Measurements from ENCODE around the gene RAMP1. TPM values are rescaled to one million over a fixed set of nuclear protein-coding genes. Genes with fewer than 3 reads are reported as not detected.
"Not testable (repeated sequence)": the region's sequence is repeated elsewhere in the genome, so short reads cannot be mapped to it uniquely, and the experiment has no call there.

The RAMP1 gene
- total RNA-seq, 2 experiments from 2014 or later = 5.8 to 5.9 TPM

GRCh38 chr2:237841051-237841450 is 18.4 kb upstream of the RAMP1 start:
- H3K36me3 Mint-ChIP-seq (ENCODE audit: low read depth) = no peaks in the 10 kb centered on the region
- CTCF ChIA-PET = no interaction called here
- no peaks in the 10 kb centered on the region for H3K9me3 Mint-ChIP-seq (ENCODE audit: insufficient read depth)
- no peak overlapping the region for H3K4me3 Mint-ChIP-seq
- H3K4me1 Mint-ChIP-seq (ENCODE audit: low read depth) = no peaks in the 10 kb centered on the region
- H3K27ac Mint-ChIP-seq = no peak overlapping the region
- ATAC-seq (no peak), DNase-seq (no peak)
- peaks cover 31% of the 10 kb centered on the region for H3K27me3 Mint-ChIP-seq (ENCODE audit: low read depth)
- POLR2A ChIA-PET = interaction anchor here (0.6 kb wide), 1 partner anchor 112 kb away, joined by 3 read pairs; no protein-coding TSS in a partner anchor

- DNase-seq; H3K4me3 Mint-ChIP-seq; H3K4me1 Mint-ChIP-seq (ENCODE audit: low read depth); CTCF ChIA-PET; H3K36me3 Mint-ChIP-seq (ENCODE audit: low read depth); ATAC-seq; H3K9me3 Mint-ChIP-seq (ENCODE audit: insufficient read depth); H3K27ac Mint-ChIP-seq; POLR2A ChIA-PET: not testable (repeated sequence)
- H3K27me3 Mint-ChIP-seq (ENCODE audit: low read depth) = peaks cover 31% of the 10 kb centered on the region
Measured at GRCh38 chr2:237848940-237849339, 10.5 kb upstream of the RAMP1 start.

- DNase-seq = no peak
- ChIA-PET POLR2A (interaction anchor here (0.7 kb wide), 1 partner anchor 101 kb away, joined by 3 read pairs; no protein-coding TSS in a partner anchor), CTCF (interaction anchor here (1.6 kb wide), 1 partner anchor 49 kb away, joined by 4 read pairs; no protein-coding TSS in a partner anchor)
- Mint-ChIP-seq H3K4me1 (ENCODE audit: low read depth) (peaks cover 11% of the 10 kb centered on the region), H3K27me3 (ENCODE audit: low read depth) (peaks cover 43% of the 10 kb centered on the region), H3K4me3 (no peak overlapping the region), H3K27ac (no peak overlapping the region), H3K9me3 (ENCODE audit: insufficient read depth) (no peaks in the 10 kb centered on the region), H3K36me3 (ENCODE audit: low read depth) (no peaks in the 10 kb centered on the region)
- no peak for ATAC-seq
Measured at GRCh38 chr2:237854295-237854694, 5.1 kb upstream of the RAMP1 start.

- Mint-ChIP-seq H3K36me3 (ENCODE audit: low read depth) (no peaks in the 10 kb centered on the region), H3K4me3 (no peak overlapping the region), H3K27ac (no peak overlapping the region), H3K4me1 (ENCODE audit: low read depth) (peaks cover 20% of the 10 kb centered on the region), H3K27me3 (ENCODE audit: low read depth) (peaks cover 56% of the 10 kb centered on the region), H3K9me3 (ENCODE audit: insufficient read depth) (no peaks in the 10 kb centered on the region)
- ChIA-PET CTCF (interaction anchor here (0.6 to 2.2 kb wide), 17 partner anchors 11 to 407 kb away, joined by 3 to 21 read pairs (median 4); no protein-coding TSS in a partner anchor), POLR2A (no interaction called here)
- ATAC-seq (no peak), DNase-seq (peak; percentile 15)
Measured at GRCh38 chr2:237857791-237858190, 1.6 kb upstream of the RAMP1 start.

- Mint-ChIP-seq H3K4me3 (peak overlapping the region; percentile 64), H3K4me1 (ENCODE audit: low read depth) (peaks cover 20% of the 10 kb centered on the region), H3K9me3 (ENCODE audit: insufficient read depth) (no peaks in the 10 kb centered on the region), H3K27me3 (ENCODE audit: low read depth) (peaks cover 56% of the 10 kb centered on the region), H3K36me3 (ENCODE audit: low read depth) (no peaks in the 10 kb centered on the region), H3K27ac (no peak overlapping the region)
- ATAC-seq = peak; percentile 86
- DNase-seq = peak; percentile 71
- POLR2A ChIA-PET = no interaction called here
- CTCF ChIA-PET = interaction anchor here (0.6 to 2.2 kb wide), 18 partner anchors 11 to 407 kb away, joined by 3 to 21 read pairs (median 4); no protein-coding TSS in a partner anchor
Measured at GRCh38 chr2:237858294-237859081, 935 bp upstream of the RAMP1 start.

- no peak for ATAC-seq
Measured at GRCh38 chr2:237859082-237859433, 365 bp upstream of the RAMP1 start.

GRCh38 chr2:237860273-237860935 is 981 bp downstream of the RAMP1 start:
- ChIA-PET CTCF (interaction anchor here (0.9 to 2.6 kb wide), 4 partner anchors 63 to 249 kb away, joined by 3 to 10 read pairs (median 3); no protein-coding TSS in a partner anchor), POLR2A (interaction anchor here (1.9 kb wide), 1 partner anchor 38 kb away, joined by 5 read pairs; no protein-coding TSS in a partner anchor)
- peaks cover 49% of the 10 kb centered on the region for H3K27me3 Mint-ChIP-seq (ENCODE audit: low read depth)
- no peak overlapping the region for H3K27ac Mint-ChIP-seq
- ATAC-seq (no peak), DNase-seq (no peak)
- H3K9me3 Mint-ChIP-seq (ENCODE audit: insufficient read depth) = no peaks in the 10 kb centered on the region
- peak overlapping the region; percentile 71 for H3K4me3 Mint-ChIP-seq
- peaks cover 20% of the 10 kb centered on the region for H3K4me1 Mint-ChIP-seq (ENCODE audit: low read depth)
- H3K36me3 Mint-ChIP-seq (ENCODE audit: low read depth) = no peaks in the 10 kb centered on the region

More at GRCh38 chr2:237859082-237859433, 365 bp upstream of the RAMP1 start:
- POLR2A ChIA-PET = no interaction called here
- peaks cover 53% of the 10 kb centered on the region for H3K27me3 Mint-ChIP-seq (ENCODE audit: low read depth)
- no peak overlapping the region for H3K27ac Mint-ChIP-seq
- no peaks in the 10 kb centered on the region for H3K36me3 Mint-ChIP-seq (ENCODE audit: low read depth)
- H3K4me1 Mint-ChIP-seq (ENCODE audit: low read depth) = peaks cover 20% of the 10 kb centered on the region
- DNase-seq = no peak
- peak overlapping the region; percentile 64 for H3K4me3 Mint-ChIP-seq
- CTCF ChIA-PET = interaction anchor here (0.6 to 2.2 kb wide), 11 partner anchors 12 to 401 kb away, joined by 3 to 14 read pairs (median 5); no protein-coding TSS in a partner anchor
- no peaks in the 10 kb centered on the region for H3K9me3 Mint-ChIP-seq (ENCODE audit: insufficient read depth)

- POLR2A ChIA-PET = interaction anchor here (1.9 kb wide), 1 partner anchor 37 kb away, joined by 5 read pairs; no protein-coding TSS in a partner anchor
- Mint-ChIP-seq H3K27ac (no peak overlapping the region), H3K4me1 (ENCODE audit: low read depth) (peaks cover 20% of the 10 kb centered on the region), H3K4me3 (no peak overlapping the region), H3K36me3 (ENCODE audit: low read depth) (no peaks in the 10 kb centered on the region), H3K9me3 (ENCODE audit: insufficient read depth) (no peaks in the 10 kb centered on the region), H3K27me3 (ENCODE audit: low read depth) (peaks cover 34% of the 10 kb centered on the region)
- peak; percentile 17 for DNase-seq
- ATAC-seq = no peak
- CTCF ChIA-PET = interaction anchor here (1.0 to 2.6 kb wide), 3 partner anchors 61 to 247 kb away, joined by 3 to 10 read pairs (median 4); no protein-coding TSS in a partner anchor
Measured at GRCh38 chr2:237861875-237862527, 2.6 kb downstream of the RAMP1 start.

GRCh38 chr2:237862528-237862895 is 3.1 kb downstream of the RAMP1 start:
- Mint-ChIP-seq H3K36me3 (ENCODE audit: low read depth) (no peaks in the 10 kb centered on the region), H3K27ac (no peak overlapping the region), H3K4me3 (no peak overlapping the region), H3K9me3 (ENCODE audit: insufficient read depth) (no peaks in the 10 kb centered on the region), H3K4me1 (ENCODE audit: low read depth) (peaks cover 20% of the 10 kb centered on the region), H3K27me3 (ENCODE audit: low read depth) (peaks cover 34% of the 10 kb centered on the region)
- DNase-seq (no peak), ATAC-seq (no peak)
- CTCF ChIA-PET = interaction anchor here (1.3 to 2.6 kb wide), 2 partner anchors 61 to 227 kb away, joined by 4 to 10 read pairs; no protein-coding TSS in a partner anchor
- POLR2A ChIA-PET = no interaction called here

- ChIA-PET POLR2A (no interaction called here), CTCF (interaction anchor here (2.6 kb wide), 1 partner anchor 60 kb away, joined by 10 read pairs; no protein-coding TSS in a partner anchor)
- DNase-seq (no peak), ATAC-seq (no peak)
- peaks cover 20% of the 10 kb centered on the region for H3K4me1 Mint-ChIP-seq (ENCODE audit: low read depth)
- no peak overlapping the region for H3K27ac Mint-ChIP-seq
- H3K27me3 Mint-ChIP-seq (ENCODE audit: low read depth) = peaks cover 36% of the 10 kb centered on the region
- no peak overlapping the region for H3K4me3 Mint-ChIP-seq
- H3K9me3 Mint-ChIP-seq (ENCODE audit: insufficient read depth) = no peaks in the 10 kb centered on the region
- H3K36me3 Mint-ChIP-seq (ENCODE audit: low read depth) = no peaks in the 10 kb centered on the region
Measured at GRCh38 chr2:237863102-237863511, 3.7 kb downstream of the RAMP1 start.

- CTCF ChIA-PET = no interaction called here
- no peak overlapping the region for H3K27ac Mint-ChIP-seq
- no peak overlapping the region for H3K4me3 Mint-ChIP-seq
- no peak for DNase-seq
- no peaks in the 10 kb centered on the region for H3K36me3 Mint-ChIP-seq (ENCODE audit: low read depth)
- peaks cover 18% of the 10 kb centered on the region for H3K4me1 Mint-ChIP-seq (ENCODE audit: low read depth)
- peaks cover 37% of the 10 kb centered on the region for H3K27me3 Mint-ChIP-seq (ENCODE audit: low read depth)
- POLR2A ChIA-PET = no interaction called here
- H3K9me3 Mint-ChIP-seq (ENCODE audit: insufficient read depth) = no peaks in the 10 kb centered on the region
- no peak for ATAC-seq
Measured at GRCh38 chr2:237863689-237864443, 4.4 kb downstream of the RAMP1 start.
